ENCODE results near the gene CA10.

Gene CA10

DNA sequence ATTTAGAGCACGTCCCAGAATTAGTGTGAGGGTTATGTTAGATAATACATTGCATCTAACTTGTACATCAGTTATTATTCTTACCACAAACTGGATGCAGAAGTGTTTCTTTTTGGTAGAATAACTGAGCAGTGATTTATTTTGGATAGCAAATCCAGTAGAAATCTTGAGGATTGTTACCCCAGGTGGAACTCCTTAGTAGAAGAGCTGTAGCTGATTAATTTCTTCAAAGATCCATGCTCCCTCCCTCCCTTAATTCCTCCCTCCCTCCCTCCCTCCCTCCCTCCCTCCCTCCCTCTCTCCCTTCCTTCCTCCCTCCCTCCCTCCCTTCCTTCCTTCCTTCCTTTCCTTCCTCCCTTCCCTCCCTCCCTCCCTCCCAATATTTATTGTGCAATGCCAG lies 337.7 kb downstream of the CA10 start:
- TF ChIP-seq, protein P1, sequence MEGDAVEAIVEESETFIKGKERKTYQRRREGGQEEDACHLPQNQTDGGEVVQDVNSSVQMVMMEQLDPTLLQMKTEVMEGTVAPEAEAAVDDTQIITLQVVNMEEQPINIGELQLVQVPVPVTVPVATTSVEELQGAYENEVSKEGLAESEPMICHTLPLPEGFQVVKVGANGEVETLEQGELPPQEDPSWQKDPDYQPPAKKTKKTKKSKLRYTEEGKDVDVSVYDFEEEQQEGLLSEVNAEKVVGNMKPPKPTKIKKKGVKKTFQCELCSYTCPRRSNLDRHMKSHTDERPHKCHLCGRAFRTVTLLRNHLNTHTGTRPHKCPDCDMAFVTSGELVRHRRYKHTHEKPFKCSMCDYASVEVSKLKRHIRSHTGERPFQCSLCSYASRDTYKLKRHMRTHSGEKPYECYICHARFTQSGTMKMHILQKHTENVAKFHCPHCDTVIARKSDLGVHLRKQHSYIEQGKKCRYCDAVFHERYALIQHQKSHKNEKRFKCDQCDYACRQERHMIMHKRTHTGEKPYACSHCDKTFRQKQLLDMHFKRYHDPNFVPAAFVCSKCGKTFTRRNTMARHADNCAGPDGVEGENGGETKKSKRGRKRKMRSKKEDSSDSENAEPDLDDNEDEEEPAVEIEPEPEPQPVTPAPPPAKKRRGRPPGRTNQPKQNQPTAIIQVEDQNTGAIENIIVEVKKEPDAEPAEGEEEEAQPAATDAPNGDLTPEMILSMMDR (conservative IDR thresholded peaks at IDR 0.05): no peak
- H3K27ac ChIP-seq: no peak overlapping the region

DNA sequence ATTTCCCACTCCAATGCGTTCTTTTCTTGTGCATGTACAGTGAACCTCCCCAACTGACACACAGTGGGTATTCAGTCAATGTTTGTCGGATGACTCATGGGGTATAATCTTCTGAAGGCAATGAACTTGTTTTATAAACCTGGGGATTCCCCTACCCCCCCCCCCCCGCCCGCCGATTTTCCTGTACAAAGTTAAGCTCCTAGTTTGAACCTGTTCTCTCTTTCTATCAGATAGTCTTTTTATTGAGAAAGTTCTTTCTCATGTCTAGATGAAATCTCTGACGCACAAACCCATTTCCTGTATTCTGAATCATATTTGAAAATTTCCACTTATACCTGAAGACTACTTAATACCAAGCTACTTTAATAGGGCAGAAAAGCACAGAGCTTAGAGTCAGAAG lies 338.3 kb downstream of the CA10 start:
- TF ChIP-seq, protein P1 (conservative IDR thresholded peaks at IDR 0.05): no peak
- no peak overlapping the region for H3K27ac ChIP-seq

DNA sequence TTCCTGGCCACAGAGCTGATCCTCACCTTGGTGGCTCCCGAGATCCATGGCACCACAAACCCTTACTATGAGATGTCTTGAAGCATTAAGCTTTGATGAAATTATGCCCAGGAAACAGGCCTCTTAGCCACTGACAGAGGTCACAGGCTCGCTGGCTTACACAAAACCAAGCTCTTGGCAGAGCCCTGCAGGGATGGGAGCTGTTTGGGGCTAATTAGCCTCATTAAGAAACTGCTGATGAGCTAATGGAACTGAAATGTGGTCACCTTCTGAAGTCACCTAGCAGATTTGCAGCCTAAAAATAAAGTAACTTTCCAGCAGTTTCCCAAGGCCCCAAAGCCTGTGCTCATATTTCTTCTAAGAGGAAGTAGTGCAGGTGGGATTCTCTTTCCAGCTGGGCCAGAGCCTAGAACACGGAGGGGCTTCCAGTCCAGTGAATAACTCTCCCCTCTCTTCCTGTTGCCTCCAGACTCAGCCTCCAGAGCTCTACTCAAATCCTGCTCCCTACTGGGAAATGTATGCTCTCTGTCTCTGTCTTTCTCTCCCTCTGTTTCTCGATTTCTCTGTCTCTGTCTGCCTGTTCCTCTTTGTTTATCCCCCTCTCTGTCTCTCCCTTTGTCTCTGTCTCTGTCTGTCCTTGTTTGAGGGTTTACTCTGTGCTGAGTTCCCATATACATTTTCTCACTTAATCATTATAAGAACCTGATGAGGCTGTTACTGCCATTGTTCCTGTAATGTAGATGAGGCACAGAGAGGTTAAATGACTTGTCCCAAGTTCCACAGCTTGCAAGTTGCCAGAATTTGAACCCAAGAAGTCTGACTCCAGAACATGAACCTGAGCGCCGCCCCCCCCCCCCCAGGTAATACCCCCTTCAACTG lies 338.9 kb downstream of the CA10 start:
- TF ChIP-seq, protein P1 (conservative IDR thresholded peaks at IDR 0.05): no peak
- no peak overlapping the region for H3K27ac ChIP-seq

DNA sequence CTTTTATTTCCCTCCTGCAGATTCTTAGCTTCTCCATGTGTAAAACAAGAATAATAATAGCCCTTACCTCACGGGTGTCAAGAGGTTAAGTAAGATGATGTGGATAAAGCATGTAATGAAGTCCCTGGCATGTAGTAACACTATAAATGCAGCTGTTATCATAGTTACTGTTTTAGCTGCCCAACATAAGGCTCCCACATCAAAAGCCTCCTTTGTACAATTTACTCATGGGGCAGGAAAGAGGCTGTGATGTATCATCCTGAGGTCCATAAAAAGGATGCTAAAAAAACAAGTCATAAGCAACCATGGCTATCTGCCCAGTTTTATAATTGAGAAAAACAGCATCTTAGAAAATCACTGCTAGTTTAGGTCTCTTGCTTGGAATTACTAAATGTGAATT lies 339.7 kb downstream of the CA10 start:
- no peak overlapping the region for H3K27ac ChIP-seq
- TF ChIP-seq, protein P1 (conservative IDR thresholded peaks at IDR 0.05): no peak

DNA sequence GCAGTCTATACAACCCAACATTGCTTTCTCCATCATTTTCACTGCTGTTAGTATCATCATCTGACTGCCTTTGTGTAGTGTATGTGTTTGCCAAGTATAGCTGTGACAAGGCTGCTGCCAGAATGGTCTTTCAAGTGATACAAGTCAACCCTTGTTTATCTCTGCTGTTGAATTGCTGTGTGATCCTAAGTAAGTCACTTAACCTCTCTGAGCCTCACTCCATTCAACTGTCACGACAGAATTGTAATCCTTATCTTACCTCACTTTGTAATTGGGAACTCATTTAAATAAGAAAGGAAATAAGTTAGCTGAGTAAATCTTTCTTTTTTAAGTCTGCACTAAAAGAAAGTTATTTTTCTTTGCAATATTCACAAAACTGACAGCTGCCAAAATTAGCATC lies 340.6 kb downstream of the CA10 start:
- TF ChIP-seq, protein P1 (conservative IDR thresholded peaks at IDR 0.05): no peak
- no peak overlapping the region for H3K27ac ChIP-seq

DNA sequence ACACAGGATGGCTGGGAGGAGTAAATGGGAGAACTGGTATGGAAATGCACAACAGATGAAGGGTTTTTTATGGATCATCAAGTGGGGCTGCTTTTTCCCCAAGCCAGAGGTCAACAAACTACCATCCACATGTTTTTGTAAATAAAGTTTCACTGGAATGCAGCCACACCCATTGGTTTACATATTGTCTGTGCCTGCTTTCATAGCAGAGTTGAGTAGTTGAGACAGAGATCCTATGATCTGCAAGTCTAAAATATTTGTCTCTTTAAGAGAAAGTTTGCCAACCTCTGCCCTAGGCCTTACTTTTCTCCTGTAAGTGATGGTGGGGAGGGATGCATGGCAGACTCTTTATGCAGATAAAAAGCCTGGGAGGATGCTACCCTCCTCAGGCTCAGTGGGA lies 341.4 kb downstream of the CA10 start:
- TF ChIP-seq, protein P1 (conservative IDR thresholded peaks at IDR 0.05): no peak

DNA sequence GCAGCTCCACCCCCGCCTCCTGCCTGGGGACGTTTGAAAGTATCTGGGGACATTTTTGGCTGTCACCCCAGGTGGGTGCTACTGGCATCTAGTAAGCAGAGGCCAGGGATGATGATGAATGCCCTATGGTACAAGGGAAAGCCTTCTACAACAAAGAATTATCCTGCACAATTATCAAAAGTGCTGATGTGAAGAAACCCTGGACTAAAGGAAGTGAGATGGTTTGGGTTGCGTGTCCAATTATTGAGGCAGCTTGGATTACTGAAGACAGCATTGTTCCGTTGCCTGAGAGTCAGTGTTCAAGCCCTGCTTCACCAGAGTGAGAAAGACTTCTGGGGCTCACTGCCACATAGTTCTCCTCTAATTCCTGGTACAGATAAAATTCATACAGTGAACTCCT lies 343.4 kb downstream of the CA10 start:
- peak overlapping the region; percentile 64 for H3K27ac ChIP-seq
- TF ChIP-seq, protein P1 (conservative IDR thresholded peaks at IDR 0.05): no peak

More for the DNA sequence above, 341.4 kb downstream of the CA10 start:
- no peak overlapping the region for H3K27ac ChIP-seq

Data from VCaP (cell line).